Breast epithelium (tissue), 4 donors: ENCODE data around the gene ZNF786. TPM values are rescaled to one million over a fixed set of nuclear protein-coding genes. Genes with fewer than 3 reads are reported as not detected.

ENCODE experiments used
- DNase-seq, 2 donors: peaks; one replicate each; pipeline ENCODE4 v3.0.0-alpha.2; 2019; ENCODE audit warnings: low spot score in 2 of 2
- H3K27ac ChIP-seq, 2 donors: fragments of 200-600 bp; sonication (generic) in 1 of 2; one replicate each; pipeline ENCODE4 v1.5.1; 2016 to 2019; ENCODE audit warnings: mild to moderate bottlenecking in 1 of 2
- H3K27me3 ChIP-seq, 2 donors: fragments of 200-600 bp; sonication (generic) in 1 of 2; one replicate each; pipeline versions ENCODE4 v1.5.1 to v1.6.0; 2017 to 2019; ENCODE audit warnings: control low read depth in 1 of 2, mild to moderate bottlenecking in 1 of 2
- H3K36me3 ChIP-seq: fragments of 200-600 bp; one replicate; pipeline ENCODE4 v1.5.1; 2019
- H3K4me1 ChIP-seq, 2 donors: fragments of 200-600 bp; sonication (generic); one replicate each; pipeline ENCODE4 v1.5.1; 2016 to 2019; ENCODE audit warnings: control low read depth in 1 of 2
- H3K4me3 ChIP-seq, 3 donors: fragments of 200-600 bp; sonication (generic); 1 replicate in 2 of 3; 2 replicates in 1 of 3; pipeline ENCODE4 v1.5.1; 2016 to 2019; ENCODE audit warnings: mild to moderate bottlenecking in 3 of 3, moderate library complexity in 2 of 3
- H3K9me3 ChIP-seq, 2 donors: fragments of 200-600 bp; sonication (generic) in 1 of 2; one replicate each; pipeline ENCODE4 v1.5.1; 2016 to 2019; ENCODE audit warnings: control low read depth in 1 of 2
- CTCF ChIP-seq, 3 donors: fragments of 450-650 bp; IDR thresholded peaks; one replicate each; pipeline ENCODE4 v1.5.1; 2016 to 2017; ENCODE audit warnings: antibody characterized with exemption in 3 of 3, mild to moderate bottlenecking in 3 of 3, moderate library complexity in 3 of 3
- POLR2A ChIP-seq: fragments of 450-650 bp; IDR thresholded peaks from one replicate; pipeline ENCODE4 v1.6.1; 2016; ENCODE audit warnings: antibody characterized with exemption, mild to moderate bottlenecking, moderate library complexity
- POLR2AphosphoS5 ChIP-seq, 3 donors: sonication (generic); formaldehyde crosslinking; IDR thresholded peaks; one replicate each; pipeline ENCODE4 v1.6.1; 2017; ENCODE audit warnings: antibody characterized with exemption in 3 of 3
- intact Hi-C: fragments of 100-400 bp; cut with DNase I; formaldehyde crosslinking; loops from one replicate; pipeline ENCODE4 v1.15.1; 2023; ENCODE audit warnings: low total_unique reads
- total RNA-seq, 3 donors: library from RNA; depleted of rRNA; stranded (reverse); fragments of >200 nt; gene quantifications; one replicate each; pipeline ENCODE4 v1.1.0, GENCODE V29; 2016

Gene ZNF786
- total RNA-seq, 3 donors from 2014 or later = 2.7 to 13.2 (median 6.2) TPM

GRCh38 chr7:149084407-149084806 lies 6.1 kb downstream of the ZNF786 start:
- Histone ChIP-seq H3K27me3 (no peaks in the 10 kb centered on the region), H3K36me3 (no peaks in the 10 kb centered on the region), H3K4me1 (no peaks in the 10 kb centered on the region), H3K27ac (no peak overlapping the region), H3K4me3 (no peak overlapping the region), H3K9me3 (no peaks in the 10 kb centered on the region)
- intact Hi-C loops = no loop called here
- no peak for DNase-seq
- TF ChIP-seq POLR2AphosphoS5 (IDR thresholded peaks at IDR 0.05) = no peak
- no peak for TF ChIP-seq CTCF (IDR thresholded peaks at IDR 0.05)
- TF ChIP-seq POLR2A = no peak

GRCh38 chr7:149081914-149082313 lies 8.6 kb downstream of the ZNF786 start:
- H3K27me3 ChIP-seq = no peaks in the 10 kb centered on the region
- no peaks in the 10 kb centered on the region for H3K9me3 ChIP-seq
- no peaks in the 10 kb centered on the region for H3K4me1 ChIP-seq
- DNase-seq = no peak
- no peak for TF ChIP-seq CTCF (IDR thresholded peaks at IDR 0.05)
- no peak for TF ChIP-seq POLR2AphosphoS5 (IDR thresholded peaks at IDR 0.05)
- no peak for TF ChIP-seq POLR2A
- intact Hi-C loops = no loop called here
- no peak overlapping the region for H3K27ac ChIP-seq
- H3K36me3 ChIP-seq = no peaks in the 10 kb centered on the region
- H3K4me3 ChIP-seq = no peak overlapping the region

- no peak for DNase-seq
- intact Hi-C loops = no loop called here
- H3K9me3 ChIP-seq = no peaks in the 10 kb centered on the region
Observed at GRCh38 chr7:149077594-149077993, 12.9 kb downstream of the ZNF786 start.

GRCh38 chr7:149075286-149075685 lies 15.2 kb downstream of the ZNF786 start:
- Histone ChIP-seq H3K4me1 (no peaks in the 10 kb centered on the region), H3K36me3 (peaks cover 7% of the 10 kb centered on the region), H3K9me3 (no peaks in the 10 kb centered on the region), H3K27me3 (no peaks in the 10 kb centered on the region), H3K27ac (peak overlapping the region in 1 of 2 donors; percentile 61), H3K4me3 (no peak overlapping the region)
- DNase-seq = no peak
- no peak for TF ChIP-seq POLR2A
- no peak for TF ChIP-seq CTCF (IDR thresholded peaks at IDR 0.05)
- no peak for TF ChIP-seq POLR2AphosphoS5 (IDR thresholded peaks at IDR 0.05)
- intact Hi-C loops = no loop called here

More at GRCh38 chr7:149077594-149077993, 12.9 kb downstream of the ZNF786 start:
- Histone ChIP-seq H3K4me1 (no peaks in the 10 kb centered on the region), H3K4me3 (no peak overlapping the region), H3K27me3 (no peaks in the 10 kb centered on the region), H3K27ac (no peak overlapping the region), H3K36me3 (no peaks in the 10 kb centered on the region)
- no peak for TF ChIP-seq CTCF (IDR thresholded peaks at IDR 0.05)
- TF ChIP-seq POLR2AphosphoS5 (IDR thresholded peaks at IDR 0.05) = no peak
- TF ChIP-seq POLR2A = no peak

- intact Hi-C loops = no loop called here
- H3K9me3 ChIP-seq = no peaks in the 10 kb centered on the region
Observed at GRCh38 chr7:149074116-149074885, 16.2 kb downstream of the ZNF786 start.

More at GRCh38 chr7:149074116-149074885, 16.2 kb downstream of the ZNF786 start:
- Histone ChIP-seq H3K27me3 (no peaks in the 10 kb centered on the region), H3K4me1 (no peaks in the 10 kb centered on the region), H3K4me3 (no peak overlapping the region), H3K36me3 (peaks cover 7% of the 10 kb centered on the region), H3K27ac (peak overlapping the region; percentile 45 to 61)
- no peak for DNase-seq
- no peak for TF ChIP-seq CTCF (IDR thresholded peaks at IDR 0.05)
- TF ChIP-seq POLR2A = no peak
- no peak for TF ChIP-seq POLR2AphosphoS5 (IDR thresholded peaks at IDR 0.05)
